ENCODE results near the gene POLK. TPM values are rescaled to one million over a fixed set of nuclear protein-coding genes. Genes with fewer than 3 reads are reported as not detected.

Gene POLK
- total RNA-seq, 1 donor from 2014 or later, result 21.1 TPM

DNA sequence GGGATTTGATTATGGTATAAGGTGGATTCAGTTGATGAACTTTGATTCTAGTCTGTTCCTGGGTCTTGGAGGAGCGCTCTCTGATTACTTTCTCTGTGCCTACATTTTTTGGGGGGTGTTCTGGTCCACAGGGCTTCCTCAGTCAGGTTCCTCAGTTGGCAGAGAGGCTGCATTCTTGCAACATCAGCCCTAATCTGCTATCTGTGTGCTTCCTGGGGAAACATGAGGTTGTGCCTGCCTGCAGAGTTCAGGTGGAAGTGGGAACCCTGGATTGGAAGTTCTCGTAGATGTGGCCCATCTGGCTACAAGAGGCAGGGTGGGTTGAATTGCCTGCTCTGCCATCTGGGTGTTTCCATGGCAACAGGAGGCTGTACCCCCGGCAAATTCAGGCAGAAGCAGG lies 24.5 kb downstream of the POLK start:
- H3K4me3 ChIP-seq, result no peak overlapping the region
- H3K27ac ChIP-seq (replicated peaks), result no peak overlapping the region
- no peak for DNase-seq
- peaks cover 17% of the 10 kb centered on the region for H3K36me3 ChIP-seq
- peaks cover 34% of the 10 kb centered on the region for H3K9me3 ChIP-seq (replicated peaks)
- TF ChIP-seq, protein P1, sequence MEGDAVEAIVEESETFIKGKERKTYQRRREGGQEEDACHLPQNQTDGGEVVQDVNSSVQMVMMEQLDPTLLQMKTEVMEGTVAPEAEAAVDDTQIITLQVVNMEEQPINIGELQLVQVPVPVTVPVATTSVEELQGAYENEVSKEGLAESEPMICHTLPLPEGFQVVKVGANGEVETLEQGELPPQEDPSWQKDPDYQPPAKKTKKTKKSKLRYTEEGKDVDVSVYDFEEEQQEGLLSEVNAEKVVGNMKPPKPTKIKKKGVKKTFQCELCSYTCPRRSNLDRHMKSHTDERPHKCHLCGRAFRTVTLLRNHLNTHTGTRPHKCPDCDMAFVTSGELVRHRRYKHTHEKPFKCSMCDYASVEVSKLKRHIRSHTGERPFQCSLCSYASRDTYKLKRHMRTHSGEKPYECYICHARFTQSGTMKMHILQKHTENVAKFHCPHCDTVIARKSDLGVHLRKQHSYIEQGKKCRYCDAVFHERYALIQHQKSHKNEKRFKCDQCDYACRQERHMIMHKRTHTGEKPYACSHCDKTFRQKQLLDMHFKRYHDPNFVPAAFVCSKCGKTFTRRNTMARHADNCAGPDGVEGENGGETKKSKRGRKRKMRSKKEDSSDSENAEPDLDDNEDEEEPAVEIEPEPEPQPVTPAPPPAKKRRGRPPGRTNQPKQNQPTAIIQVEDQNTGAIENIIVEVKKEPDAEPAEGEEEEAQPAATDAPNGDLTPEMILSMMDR (IDR thresholded peaks at IDR 0.05; ENCODE audit: borderline replicate concordance), result no peak
- H3K27me3 ChIP-seq (ENCODE audit: low read depth), result no peaks in the 10 kb centered on the region
- intact Hi-C loops (cut with micrococcal nuclease), result no loop called here
- peaks cover 31% of the 10 kb centered on the region for H3K4me1 ChIP-seq

DNA sequence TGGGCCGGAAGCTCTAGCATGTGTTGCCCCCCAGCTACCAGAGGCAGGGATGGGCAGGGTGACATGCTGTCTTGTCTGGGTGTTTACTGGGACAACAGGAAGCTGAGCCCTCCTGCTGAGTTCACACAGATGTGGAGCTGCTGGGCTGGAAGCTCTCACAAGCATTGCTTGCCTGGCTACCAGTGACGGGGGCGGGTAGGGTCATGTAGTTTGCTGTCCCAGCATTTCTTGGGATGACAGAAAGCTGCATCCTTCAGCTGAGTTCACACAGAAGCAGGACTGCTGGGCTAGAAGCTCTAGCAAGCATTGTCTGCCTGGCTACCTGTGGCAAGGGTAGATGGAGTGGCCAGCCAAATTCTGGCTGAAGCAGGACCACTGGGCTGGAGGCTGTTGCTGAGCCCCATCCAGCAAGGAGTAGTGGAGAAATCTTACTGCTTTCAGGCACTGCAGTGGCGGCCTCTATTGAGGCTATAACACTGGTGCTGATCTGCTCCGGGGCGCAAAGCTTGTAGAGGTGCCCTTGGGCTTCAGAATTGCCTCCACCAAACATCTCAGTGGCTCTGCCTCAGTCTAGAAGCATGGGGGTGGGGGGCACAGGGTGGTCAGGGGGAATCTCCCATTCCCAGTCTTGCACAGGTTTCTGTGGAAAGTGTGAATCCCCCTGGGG lies 25.1 kb downstream of the POLK start:
- no peak overlapping the region for H3K4me3 ChIP-seq
- intact Hi-C loops (cut with micrococcal nuclease), result no loop called here
- H3K36me3 ChIP-seq, result peaks cover 17% of the 10 kb centered on the region
- TF ChIP-seq, protein P1 (IDR thresholded peaks at IDR 0.05; ENCODE audit: borderline replicate concordance), result no peak
- peaks cover 31% of the 10 kb centered on the region for H3K4me1 ChIP-seq
- H3K27me3 ChIP-seq (ENCODE audit: low read depth), result no peaks in the 10 kb centered on the region
- DNase-seq, result no peak
- no peak overlapping the region for H3K27ac ChIP-seq (replicated peaks)
- peaks cover 34% of the 10 kb centered on the region for H3K9me3 ChIP-seq (replicated peaks)

DNA sequence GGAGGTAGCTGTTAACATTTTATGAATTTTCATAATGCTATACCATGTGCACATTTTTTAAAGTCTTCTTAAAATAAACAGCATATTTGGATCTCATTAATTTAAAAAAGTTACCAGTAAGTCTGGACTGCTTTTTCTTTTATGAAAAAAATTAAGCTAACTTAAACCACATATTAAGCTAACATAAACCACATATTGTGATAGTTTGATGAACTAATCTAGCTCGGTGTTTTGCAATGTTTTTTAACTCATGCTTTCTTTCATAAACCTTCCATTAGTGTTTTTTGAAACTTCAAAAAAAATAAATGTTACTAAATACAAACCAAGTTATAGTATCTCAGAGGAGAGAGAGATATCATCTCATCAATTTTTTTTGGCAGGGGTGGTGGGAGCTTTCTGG lies 26.5 kb downstream of the POLK start:
- peaks cover 17% of the 10 kb centered on the region for H3K36me3 ChIP-seq
- peaks cover 31% of the 10 kb centered on the region for H3K4me1 ChIP-seq
- no peak overlapping the region for H3K4me3 ChIP-seq
- TF ChIP-seq, protein P1 (IDR thresholded peaks at IDR 0.05; ENCODE audit: borderline replicate concordance), result no peak
- intact Hi-C loops (cut with micrococcal nuclease), result no loop called here
- H3K27ac ChIP-seq (replicated peaks), result no peak overlapping the region
- H3K27me3 ChIP-seq (ENCODE audit: low read depth), result no peaks in the 10 kb centered on the region
- H3K9me3 ChIP-seq (replicated peaks), result peaks cover 25% of the 10 kb centered on the region
- DNase-seq, result no peak

DNA sequence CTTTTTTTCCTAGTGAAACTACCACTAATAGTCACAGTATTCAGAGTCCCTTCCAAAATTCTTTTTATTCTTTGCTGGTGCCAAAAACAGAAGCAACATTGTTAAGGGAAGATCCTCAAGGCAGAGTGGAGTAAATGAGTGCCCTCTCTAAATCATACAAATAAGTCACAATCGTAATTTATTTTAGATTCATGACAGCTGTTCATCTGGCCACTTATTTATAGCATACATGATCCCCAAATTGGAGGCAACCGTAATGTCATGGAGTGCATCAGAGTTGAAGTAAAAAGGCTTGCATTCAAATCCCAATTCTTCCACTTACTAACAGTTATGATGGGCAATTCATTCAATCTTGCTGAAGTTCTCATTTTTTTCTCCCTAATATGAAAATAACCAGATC lies 33.4 kb downstream of the POLK start:
- peaks cover 19% of the 10 kb centered on the region for H3K4me1 ChIP-seq
- TF ChIP-seq, protein P1 (IDR thresholded peaks at IDR 0.05; ENCODE audit: borderline replicate concordance), result no peak
- intact Hi-C loops (cut with micrococcal nuclease), result no loop called here
- no peaks in the 10 kb centered on the region for H3K36me3 ChIP-seq
- H3K4me3 ChIP-seq, result no peak overlapping the region
- H3K27ac ChIP-seq (replicated peaks), result no peak overlapping the region
- H3K9me3 ChIP-seq (replicated peaks), result no peaks in the 10 kb centered on the region
- DNase-seq, result no peak
- H3K27me3 ChIP-seq (ENCODE audit: low read depth), result no peaks in the 10 kb centered on the region

DNA sequence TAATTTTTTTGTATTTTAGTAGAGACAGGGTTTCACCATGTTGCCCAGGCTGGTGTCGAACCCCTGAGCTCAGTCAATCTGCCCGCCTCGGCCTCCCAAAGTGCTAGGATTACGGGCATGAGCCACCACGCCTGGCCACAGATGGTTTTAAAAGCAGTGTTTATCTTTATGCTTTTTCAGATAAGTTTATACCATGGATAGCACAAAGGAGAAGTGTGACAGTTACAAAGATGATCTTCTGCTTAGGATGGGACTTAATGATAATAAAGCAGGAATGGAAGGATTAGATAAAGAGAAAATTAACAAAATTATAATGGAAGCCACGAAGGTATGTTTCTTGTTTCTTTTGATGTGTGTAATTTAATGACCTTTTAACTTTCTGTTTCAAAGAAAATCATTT lies 35.1 kb downstream of the POLK start:
- H3K36me3 ChIP-seq, result no peaks in the 10 kb centered on the region
- H3K9me3 ChIP-seq (replicated peaks), result no peaks in the 10 kb centered on the region
- intact Hi-C loops (cut with micrococcal nuclease), result no loop called here
- no peak overlapping the region for H3K4me3 ChIP-seq
- TF ChIP-seq, protein P1 (IDR thresholded peaks at IDR 0.05; ENCODE audit: borderline replicate concordance), result no peak
- H3K27me3 ChIP-seq (ENCODE audit: low read depth), result no peaks in the 10 kb centered on the region
- DNase-seq, result no peak
- no peak overlapping the region for H3K27ac ChIP-seq (replicated peaks)
- H3K4me1 ChIP-seq, result peaks cover 19% of the 10 kb centered on the region

Measured in left ventricle myocardium inferior (tissue), 1 donor.